GM18858 (cell line): ENCODE data around the gene MT1X.
"Not testable (repeated sequence)": the region's sequence is repeated elsewhere in the genome, so short reads cannot be mapped to it uniquely, and the experiment has no call there.

Source experiments
- ATAC-seq: cut with Tn5 transposase; IDR thresholded peaks from one replicate; pipeline ENCODE4 v1.9.1; 2021; ENCODE audit not compliant: unreplicated experiment

Gene MT1X

GRCh38 chr16:56652600-56652999, 29.7 kb upstream of the MT1X start:
- no peak for ATAC-seq

GRCh38 chr16:56653218-56653617, 29.1 kb upstream of the MT1X start:
- ATAC-seq, result no peak

GRCh38 chr16:56657555-56658326, 24.5 kb upstream of the MT1X start, which contains the start of gene MT1F:
MT1F (plus strand) TSS chr16:56657959; CDS start chr16:56658059, 100 bp downstream.
- ATAC-seq, result no peak

- ATAC-seq, result no peak
These were observed 23.9 kb upstream of the MT1X start for GRCh38 chr16:56658327-56658875.

GRCh38 chr16:56662357-56663354, 19.6 kb upstream of the MT1X start:
- ATAC-seq, result no peak

DNA sequence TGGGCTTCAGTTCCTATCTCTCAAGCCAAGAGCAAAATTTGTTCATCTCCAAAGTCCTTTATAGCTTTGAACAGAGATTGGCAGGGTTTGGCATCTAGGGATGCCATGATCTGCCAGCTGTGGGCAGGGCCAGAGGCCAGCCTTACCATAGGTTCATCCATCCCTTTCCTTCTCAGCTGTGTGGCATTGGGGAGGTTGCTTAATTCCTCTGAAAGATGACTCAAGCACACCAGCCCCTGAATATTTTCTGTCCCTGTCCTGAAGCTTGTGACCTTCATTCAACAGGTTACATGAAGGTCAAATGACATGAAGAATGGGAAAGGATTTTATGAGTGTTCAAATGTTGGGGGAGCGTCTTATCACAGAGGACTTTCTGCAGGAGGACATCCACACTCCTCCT, 17.8 kb upstream of the MT1X start:
- ATAC-seq, result no peak

GRCh38 chr16:56665286-56666261, 16.7 kb upstream of the MT1X start:
- not testable (repeated sequence) for ATAC-seq

- no peak for ATAC-seq
These were observed 14.4 kb upstream of the MT1X start, which contains the start of gene MT1G for GRCh38 chr16:56667581-56668571. MT1G (minus strand) TSS chr16:56668065; CDS start chr16:56667993, 72 bp downstream.

DNA sequence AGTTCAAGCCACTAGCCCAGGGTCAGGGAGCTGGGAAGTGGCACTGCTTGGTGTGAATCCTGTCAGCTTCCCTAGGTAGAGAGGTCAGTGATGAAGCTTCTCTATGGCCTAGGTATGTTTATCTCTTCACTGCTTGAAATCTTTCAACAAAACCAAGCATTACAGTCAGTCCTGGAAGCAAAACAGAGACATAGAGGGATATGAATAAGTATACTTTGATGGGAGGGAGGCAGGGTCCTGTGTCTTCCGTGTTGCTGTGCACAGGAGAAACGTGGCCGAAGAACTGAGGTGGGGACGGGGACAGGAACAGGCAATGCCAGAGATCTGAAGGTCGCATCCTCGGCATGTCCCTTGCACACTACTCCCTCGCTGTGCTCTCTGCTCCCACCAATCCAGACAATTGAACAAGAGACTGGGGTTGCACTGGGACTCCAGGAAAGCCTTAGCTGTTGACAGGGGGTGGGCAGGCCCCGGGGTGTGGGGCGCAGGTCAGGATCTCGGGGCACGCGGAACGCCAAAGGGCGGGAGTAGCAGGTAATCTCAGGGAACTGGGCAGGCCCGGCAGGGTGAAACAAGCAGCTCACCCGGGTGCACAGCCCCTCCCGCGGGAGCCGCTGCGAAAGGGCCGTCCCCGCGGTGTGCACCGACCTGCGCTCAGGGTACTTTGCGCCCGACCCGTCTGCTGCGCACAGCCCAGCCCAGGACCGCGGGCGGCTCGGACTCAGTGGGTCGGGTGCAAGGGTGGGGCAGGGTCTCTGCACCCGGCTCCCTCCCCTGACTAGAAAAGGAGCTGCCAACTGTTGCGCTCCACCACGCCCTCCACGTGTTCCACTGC, 13.0 kb upstream of the MT1X start, which contains the start of gene MT1H:
Gene MT1H (plus strand): TSS at position 810 of the 835 bp plus-strand sequence. CDS start 71 bp downstream, outside the sequence.
- no peak for ATAC-seq

- no peak for ATAC-seq
These were observed 12.2 kb upstream of the MT1X start for GRCh38 chr16:56669840-56670619.

- no peak for ATAC-seq
These were observed 11.7 kb upstream of the MT1X start for GRCh38 chr16:56670620-56670934.

GRCh38 chr16:56671691-56672090, 10.6 kb upstream of the MT1X start:
- ATAC-seq, result not testable (repeated sequence)

DNA sequence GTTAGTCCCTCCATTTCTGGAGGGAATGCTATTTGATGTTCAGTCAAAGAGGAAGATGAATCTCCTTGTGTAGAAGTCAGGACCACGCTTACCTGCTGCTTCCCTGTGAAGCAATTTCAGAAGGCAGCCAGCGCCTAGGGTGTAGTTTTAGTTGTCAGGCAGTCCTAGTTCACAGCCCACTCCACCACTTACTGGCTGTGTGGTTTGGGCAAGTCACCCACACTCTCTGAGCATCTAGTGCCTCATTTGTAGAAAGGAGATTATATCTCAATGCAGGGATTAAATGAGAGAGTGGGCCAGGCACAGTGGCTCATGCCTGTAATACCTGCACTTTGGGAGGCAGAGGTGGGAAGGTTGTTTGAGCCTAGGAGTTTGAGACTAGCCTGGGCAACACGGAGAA, 10.1 kb upstream of the MT1X start:
- not testable (repeated sequence) for ATAC-seq

DNA sequence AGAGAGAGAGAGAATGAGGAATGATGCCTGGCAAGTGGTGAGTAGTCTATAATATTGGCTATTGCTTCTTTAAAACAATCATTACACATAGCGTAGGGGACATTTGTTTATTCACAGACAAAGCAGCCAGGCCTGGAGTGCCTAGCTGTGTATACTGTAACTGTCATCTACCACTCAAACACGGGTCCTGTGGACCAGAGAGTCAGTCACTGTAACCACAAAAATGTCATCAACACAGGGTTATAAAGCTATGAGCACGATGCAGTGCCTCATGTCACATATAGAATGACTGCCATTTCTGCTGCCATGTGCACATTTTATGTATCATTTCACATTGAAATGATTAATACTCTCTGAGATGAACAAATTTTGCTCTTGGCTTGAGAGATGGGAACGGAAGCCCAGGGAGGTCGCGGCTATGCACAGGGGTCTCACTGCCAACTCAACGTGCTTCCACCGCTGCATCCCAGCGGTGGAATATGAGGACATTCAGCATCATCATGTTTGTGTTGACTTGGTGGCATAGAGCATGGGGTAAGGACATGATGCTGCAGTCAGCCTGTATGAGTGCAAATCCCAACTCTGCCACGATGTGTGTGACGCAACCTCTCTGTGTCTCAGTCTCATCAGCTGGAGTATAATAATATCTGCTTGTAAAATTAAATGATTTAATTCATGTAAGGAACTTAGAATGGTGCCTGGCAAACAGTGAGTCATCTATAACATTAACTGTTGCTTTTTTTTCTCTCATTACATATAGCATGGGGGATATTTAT, 9.3 kb upstream of the MT1X start:
- ATAC-seq, result no peak

GRCh38 chr16:56673921-56674320, 8.3 kb upstream of the MT1X start:
- ATAC-seq, result no peak

DNA sequence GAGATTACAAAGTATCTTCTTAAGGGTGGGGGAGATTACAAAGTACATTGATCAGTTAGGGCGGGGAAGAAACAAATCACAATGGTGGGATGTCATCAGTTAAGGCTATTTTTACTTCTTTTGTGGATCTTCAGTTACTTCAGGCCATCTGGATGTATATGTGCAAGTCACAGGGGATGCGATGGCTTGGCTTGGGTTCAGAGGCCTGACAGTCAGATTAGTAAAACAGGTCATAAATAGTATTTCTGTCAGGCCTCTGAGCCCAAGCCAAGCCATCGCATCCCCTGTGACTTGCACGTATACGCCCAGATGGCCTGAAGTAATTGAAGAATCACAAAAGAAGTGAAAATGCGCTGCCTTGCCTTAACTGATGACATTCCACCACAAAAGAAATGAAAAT, 7.7 kb upstream of the MT1X start:
- not testable (repeated sequence) for ATAC-seq
